ENCODE results near the gene ZBTB25.

Gene ZBTB25

DNA sequence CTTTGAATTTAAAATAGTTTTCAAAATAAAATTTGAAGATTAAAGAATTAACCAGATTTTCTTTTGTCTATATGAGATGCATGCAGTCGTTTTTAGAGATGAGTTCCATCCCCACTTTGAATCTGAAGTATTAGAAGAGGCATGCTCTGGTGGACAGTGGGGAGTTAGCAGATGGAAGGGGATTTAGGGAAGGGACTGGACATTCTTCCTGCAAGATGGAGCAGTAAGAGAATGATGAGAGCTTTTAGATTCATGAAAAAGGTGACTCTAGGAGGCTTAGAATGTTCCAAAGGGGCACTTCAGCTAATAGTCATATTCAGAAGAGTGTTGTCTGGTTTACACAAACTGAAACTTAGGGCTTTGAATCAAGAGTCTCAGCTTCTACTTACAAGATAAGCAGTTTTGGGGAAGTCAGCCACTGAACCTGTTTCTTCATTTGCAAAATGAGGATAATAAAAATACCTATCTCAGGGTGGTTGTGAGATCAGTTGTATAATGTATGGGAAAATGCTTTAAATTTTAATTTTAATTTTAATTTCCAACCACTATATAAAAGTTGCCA is 4.7 kb upstream of the ZBTB25 start:
- Histone ChIP-seq H3K36me3 (peaks cover 2% of the 10 kb centered on the region), H3K4me3 (ENCODE audit: low read depth, low read length) (no peak overlapping the region), H3K27ac (no peak overlapping the region), H3K27me3 (ENCODE audit: insufficient read depth, low read depth, severe bottlenecking) (no peaks in the 10 kb centered on the region), H3K9me3 (ENCODE audit: severe bottlenecking) (no peaks in the 10 kb centered on the region)
- TF ChIP-seq, protein P1, sequence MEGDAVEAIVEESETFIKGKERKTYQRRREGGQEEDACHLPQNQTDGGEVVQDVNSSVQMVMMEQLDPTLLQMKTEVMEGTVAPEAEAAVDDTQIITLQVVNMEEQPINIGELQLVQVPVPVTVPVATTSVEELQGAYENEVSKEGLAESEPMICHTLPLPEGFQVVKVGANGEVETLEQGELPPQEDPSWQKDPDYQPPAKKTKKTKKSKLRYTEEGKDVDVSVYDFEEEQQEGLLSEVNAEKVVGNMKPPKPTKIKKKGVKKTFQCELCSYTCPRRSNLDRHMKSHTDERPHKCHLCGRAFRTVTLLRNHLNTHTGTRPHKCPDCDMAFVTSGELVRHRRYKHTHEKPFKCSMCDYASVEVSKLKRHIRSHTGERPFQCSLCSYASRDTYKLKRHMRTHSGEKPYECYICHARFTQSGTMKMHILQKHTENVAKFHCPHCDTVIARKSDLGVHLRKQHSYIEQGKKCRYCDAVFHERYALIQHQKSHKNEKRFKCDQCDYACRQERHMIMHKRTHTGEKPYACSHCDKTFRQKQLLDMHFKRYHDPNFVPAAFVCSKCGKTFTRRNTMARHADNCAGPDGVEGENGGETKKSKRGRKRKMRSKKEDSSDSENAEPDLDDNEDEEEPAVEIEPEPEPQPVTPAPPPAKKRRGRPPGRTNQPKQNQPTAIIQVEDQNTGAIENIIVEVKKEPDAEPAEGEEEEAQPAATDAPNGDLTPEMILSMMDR (IDR thresholded peaks at IDR 0.05; ENCODE audit: low read depth, low read length), result no peak
- DNase-seq, result no peak

DNA sequence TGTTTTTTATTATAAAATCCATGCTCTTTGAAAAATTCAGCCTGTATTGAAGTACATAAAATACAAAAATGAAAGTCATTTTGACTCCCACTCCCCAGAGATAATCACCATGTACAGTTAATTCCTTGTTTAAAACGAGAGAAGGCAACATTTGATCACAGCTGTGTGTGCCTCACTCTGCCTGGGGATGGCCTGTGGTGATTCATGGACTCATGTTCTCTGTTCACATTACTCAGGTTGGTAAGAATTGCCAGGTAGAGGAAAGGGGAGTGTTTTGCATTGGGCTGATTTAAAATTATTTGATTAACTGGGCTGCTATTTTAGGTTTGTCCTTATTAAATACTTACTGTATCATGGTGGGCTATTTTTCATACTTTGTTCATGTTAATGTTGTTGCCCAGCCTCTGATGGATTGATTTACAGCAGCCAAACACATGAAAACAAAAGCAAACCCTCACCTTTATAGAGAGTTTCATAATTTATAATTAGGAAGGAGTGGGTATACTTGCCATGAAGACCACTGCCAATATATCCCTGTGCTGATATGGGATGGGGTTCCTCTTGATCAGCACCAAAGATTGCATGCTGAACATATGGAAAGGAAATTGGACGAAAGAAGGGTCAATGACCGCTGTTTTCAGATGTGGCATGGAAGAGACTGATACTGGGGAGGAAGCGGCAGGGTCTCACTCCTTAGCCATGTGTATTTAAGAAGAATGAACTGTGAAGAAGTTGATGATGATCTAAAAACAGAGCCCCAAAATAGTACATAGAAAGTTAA is 3.9 kb upstream of the ZBTB25 start:
- DNase-seq, result no peak
- Histone ChIP-seq H3K27ac (no peak overlapping the region), H3K27me3 (ENCODE audit: insufficient read depth, low read depth, severe bottlenecking) (no peaks in the 10 kb centered on the region), H3K36me3 (peaks cover 3% of the 10 kb centered on the region), H3K4me3 (ENCODE audit: low read depth, low read length) (no peak overlapping the region), H3K9me3 (ENCODE audit: severe bottlenecking) (no peaks in the 10 kb centered on the region)
- TF ChIP-seq, protein P1 (IDR thresholded peaks at IDR 0.05; ENCODE audit: low read depth, low read length), result no peak

DNA sequence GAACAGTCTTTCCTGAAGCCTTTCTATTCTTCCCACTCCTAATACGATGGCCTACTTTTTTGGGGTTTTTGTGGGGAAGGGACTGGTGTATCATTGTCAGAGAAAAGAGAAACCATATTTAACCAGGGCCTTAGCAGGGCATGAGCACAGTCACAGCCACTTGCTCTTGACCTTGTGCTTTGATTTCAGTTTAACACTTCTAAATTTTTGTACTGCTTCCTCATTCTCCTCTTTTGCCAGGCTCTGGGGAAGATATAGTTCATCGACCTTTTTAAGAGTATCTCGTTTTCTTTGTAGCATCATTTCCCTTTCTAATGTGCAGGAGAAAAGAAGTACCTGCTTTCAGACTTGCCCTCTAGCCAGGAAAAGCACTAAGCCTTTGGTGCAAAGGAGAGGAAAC is 3.1 kb upstream of the ZBTB25 start:
- Histone ChIP-seq H3K36me3 (peaks cover 3% of the 10 kb centered on the region), H3K27ac (no peak overlapping the region), H3K4me3 (ENCODE audit: low read depth, low read length) (no peak overlapping the region), H3K27me3 (ENCODE audit: insufficient read depth, low read depth, severe bottlenecking) (no peaks in the 10 kb centered on the region), H3K9me3 (ENCODE audit: severe bottlenecking) (no peaks in the 10 kb centered on the region)
- TF ChIP-seq, protein P1 (IDR thresholded peaks at IDR 0.05; ENCODE audit: low read depth, low read length), result no peak
- no peak for DNase-seq

DNA sequence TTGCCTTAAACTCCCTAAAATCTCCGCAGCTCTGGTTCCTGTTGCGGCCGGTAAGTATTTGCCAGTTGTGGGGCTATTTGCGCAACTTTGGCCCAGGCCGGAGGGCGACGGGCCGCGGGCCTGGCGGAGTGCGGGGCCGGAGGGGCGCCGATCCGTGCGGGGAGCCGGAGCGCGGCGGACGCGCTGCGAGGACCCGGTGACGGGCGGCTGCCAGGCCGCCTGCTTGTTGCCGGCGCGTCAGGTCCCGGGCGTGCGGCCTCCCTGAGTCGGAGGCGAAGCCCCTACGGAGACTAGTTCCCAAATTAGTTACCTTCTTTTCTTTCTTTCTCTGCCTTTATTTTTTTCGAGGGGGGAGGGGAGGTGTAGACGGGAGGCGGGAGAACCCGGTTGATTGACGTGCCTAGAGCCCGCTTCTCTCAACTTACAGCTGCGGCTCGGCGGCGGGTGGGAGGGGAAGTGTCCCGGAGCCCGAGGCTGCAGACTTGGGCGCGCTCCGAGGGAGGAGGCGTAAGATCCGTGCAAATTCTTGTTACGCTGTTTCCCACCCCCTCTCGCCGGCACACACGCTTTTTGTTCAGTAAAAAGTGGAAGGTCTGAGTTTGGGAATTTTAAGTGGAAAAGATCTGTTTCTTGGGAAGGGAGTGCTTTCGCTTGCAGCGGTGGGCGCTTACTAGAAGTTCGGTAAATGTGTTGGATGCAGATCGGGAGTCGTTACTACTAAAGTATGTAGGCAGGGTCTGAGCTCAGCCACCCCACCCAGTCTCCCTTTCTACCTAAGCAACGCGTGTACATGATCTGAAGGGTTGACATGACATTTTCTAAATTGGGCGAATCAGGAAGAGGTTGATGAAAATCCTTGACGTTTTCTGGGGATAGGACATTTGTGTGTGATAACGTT is 1.5 kb upstream of the ZBTB25 start:
- Histone ChIP-seq H3K27ac (peak overlapping the region; percentile 99), H3K36me3 (peaks cover 3% of the 10 kb centered on the region), H3K9me3 (ENCODE audit: severe bottlenecking) (no peaks in the 10 kb centered on the region), H3K4me3 (ENCODE audit: low read depth, low read length) (peak overlapping the region; percentile 89), H3K27me3 (ENCODE audit: insufficient read depth, low read depth, severe bottlenecking) (no peaks in the 10 kb centered on the region)
- TF ChIP-seq, protein P1 (IDR thresholded peaks at IDR 0.05; ENCODE audit: low read depth, low read length), result no peak
- peak; percentile 88 for DNase-seq

DNA sequence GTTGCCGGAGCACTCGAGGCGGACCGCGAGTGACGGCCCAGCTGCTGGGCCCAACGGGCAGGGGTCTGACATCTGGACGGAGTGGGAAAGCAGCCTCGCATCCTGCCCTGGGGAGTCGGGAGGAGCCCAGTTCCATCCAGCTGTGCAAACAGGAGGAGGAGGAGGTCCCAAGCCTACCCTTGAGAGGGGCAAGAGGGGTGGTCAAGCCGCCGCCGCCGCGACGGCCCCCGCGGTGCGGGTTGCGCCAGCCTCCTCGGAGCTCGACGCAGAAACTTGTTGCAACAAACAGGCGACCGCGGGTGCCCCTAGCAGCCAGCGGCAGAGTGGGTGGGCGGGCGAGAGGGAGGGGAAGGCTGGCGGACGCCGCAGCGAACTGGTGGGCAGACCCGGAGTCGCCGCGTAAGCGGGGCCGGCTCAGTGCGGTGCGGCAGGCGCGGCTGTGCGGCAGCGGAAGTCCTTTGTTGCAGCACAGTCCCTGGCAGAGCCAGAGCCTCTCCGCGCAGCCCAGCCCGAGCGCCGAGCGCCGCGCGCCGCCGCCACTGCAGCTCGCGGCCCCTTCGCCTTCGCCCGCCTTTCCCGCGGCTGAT is 765 bp upstream of the ZBTB25 start, which contains the start of gene ZBTB1:
ZBTB1 (plus strand) TSS at position 461 of the 587 bp plus-strand sequence. CDS start 16,735 bp downstream, outside the sequence.
- DNase-seq, result peak; percentile 84
- H3K36me3 ChIP-seq, result peaks cover 3% of the 10 kb centered on the region
- TF ChIP-seq, protein P1 (IDR thresholded peaks at IDR 0.05; ENCODE audit: low read depth, low read length), result no peak
- no peaks in the 10 kb centered on the region for H3K9me3 ChIP-seq (ENCODE audit: severe bottlenecking)
- peak within 1 kb of the TSS; percentile 99 for H3K27ac ChIP-seq
- H3K4me3 ChIP-seq (ENCODE audit: low read depth, low read length), result peak within 1 kb of the TSS; percentile 89
- no peaks in the 10 kb centered on the region for H3K27me3 ChIP-seq (ENCODE audit: insufficient read depth, low read depth, severe bottlenecking)
